HG02642 (cell line): ENCODE results near the gene UNC5B.
"Not testable (repeated sequence)": the region's sequence is repeated elsewhere in the genome, so short reads cannot be mapped to it uniquely, and the experiment has no call there.

Experiments
- ATAC-seq: cut with Tn5 transposase; IDR thresholded peaks from one replicate; pipeline ENCODE4 v1.9.1; 2021; ENCODE audit warnings: mild to moderate bottlenecking; ENCODE audit not compliant: unreplicated experiment, poor library complexity

UNC5B gene

DNA sequence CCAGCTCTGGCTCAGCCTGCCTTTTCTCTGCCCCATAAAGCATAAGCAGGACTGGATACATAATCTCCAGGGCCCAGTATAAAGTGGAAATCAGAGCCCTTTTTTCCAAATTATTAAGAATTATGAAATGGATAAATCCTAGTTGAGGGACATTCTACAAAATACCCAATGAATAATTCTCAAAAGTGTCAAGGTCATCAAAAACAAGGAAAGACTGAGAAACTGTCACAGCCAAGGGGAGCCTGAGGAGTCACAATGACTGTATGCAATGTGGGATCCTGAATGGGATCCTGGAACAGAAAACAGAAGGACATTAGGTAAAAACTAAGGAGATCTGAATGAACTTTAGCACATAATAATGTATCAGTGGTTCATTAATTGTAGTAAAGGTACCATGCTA, 4.8 kb upstream of the UNC5B start:
- no peak for ATAC-seq

DNA sequence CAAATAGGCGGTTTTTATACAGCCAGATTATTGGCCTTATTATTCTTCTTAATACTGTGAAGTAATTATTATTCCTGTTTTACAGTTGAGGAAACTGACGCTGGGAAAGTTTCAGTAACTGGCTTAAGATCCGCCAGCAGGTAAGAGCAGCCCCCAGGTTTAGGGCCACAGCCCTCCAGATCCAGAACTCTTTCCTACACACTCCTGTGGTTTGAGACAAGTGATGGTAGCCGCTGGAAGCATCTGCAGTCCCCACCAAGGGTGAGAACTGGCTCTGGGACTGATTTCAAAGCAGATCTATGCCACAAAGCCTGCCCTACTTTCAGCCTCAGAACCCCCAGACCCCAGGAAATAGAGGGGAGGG, 3.0 kb upstream of the UNC5B start:
- no peak for ATAC-seq

DNA sequence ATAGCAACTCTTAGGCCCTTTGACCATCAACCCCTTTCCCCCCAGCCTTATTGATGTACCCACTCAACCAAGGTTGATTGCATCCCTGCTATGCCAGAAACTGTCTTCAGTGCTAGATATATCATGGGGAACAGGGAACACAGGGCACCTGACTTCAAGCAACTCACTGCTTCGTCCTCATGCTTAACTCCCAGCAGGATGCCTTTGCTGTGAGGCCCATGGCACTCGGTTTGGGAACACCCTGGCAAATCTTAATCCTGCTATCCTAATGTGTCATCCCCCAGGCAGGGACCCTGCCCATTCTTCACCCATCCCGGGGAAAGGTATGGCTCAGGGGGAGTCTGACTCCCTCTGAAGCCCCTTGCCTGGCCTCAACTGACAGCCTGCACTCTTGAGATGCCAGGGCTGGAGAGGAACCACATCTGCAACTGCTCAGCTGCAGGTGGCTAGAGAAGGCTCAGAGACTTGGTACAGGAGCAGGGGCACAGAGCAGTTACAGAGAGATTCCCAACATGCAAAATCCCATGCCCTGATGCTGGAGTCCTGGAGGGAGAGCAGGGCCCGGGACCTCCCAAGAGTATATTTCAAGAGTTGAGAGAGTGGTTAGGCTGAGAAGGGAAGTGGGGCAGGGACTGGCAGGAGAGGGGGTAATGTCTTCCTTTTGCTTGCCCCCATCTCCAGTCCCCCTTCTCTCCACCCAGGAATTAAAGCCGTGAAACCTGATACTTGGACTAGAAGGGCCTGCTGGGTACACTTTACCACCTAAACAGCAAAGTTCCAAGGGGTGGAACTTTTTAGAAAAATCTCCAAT, 2.4 kb upstream of the UNC5B start:
- no peak for ATAC-seq

- ATAC-seq = no peak
Measured at GRCh38 chr10:71210542-71210871, 1.9 kb upstream of the UNC5B start.

DNA sequence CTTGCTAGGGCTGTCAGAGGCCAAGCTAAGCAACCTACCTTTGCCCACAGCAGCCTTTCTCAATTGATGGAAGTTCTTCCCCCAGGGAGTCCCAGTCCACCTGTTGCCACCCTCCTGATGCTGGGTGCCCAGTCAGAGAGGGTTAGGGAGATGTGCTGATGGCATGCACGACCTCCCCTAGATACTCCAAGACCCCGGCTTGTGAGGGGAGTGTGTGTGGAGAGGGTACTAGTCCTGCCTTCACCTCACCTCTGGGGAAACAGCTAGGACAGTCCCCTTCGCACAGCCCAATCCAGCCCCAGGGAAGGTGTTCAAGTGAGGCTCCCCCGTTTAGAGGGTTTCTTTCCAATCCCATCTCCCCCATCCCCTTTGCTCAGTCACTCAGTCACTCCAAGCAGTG, 1.3 kb upstream of the UNC5B start:
- no peak for ATAC-seq

GRCh38 chr10:71211775-71212317, 524 bp upstream of the UNC5B start:
- no peak for ATAC-seq

DNA sequence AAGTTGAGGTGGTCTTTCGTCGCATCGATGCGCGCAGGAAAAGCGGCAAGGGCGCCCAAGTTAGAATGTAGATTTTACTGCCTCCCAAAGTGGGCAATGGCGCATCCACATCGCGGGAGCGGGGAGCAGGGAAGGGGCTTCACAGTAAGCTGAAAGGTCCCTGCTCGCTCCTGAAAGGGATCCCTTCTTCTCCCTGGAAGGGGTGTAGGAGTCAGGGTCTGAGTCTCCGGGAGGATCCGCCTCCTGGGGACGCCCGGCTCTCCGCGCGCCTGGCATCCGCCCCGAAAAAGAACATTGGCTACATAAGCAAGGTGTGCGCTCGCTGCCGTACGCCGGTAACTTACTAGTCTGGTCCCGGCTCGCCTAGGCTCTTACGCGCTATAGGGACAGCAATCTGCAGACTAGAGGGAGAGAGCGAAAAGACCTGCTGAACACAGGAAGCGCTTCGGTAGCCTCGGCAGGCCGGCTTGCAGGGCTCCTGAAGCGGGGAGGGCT, 804 bp downstream of the UNC5B start:
- no peak for ATAC-seq

DNA sequence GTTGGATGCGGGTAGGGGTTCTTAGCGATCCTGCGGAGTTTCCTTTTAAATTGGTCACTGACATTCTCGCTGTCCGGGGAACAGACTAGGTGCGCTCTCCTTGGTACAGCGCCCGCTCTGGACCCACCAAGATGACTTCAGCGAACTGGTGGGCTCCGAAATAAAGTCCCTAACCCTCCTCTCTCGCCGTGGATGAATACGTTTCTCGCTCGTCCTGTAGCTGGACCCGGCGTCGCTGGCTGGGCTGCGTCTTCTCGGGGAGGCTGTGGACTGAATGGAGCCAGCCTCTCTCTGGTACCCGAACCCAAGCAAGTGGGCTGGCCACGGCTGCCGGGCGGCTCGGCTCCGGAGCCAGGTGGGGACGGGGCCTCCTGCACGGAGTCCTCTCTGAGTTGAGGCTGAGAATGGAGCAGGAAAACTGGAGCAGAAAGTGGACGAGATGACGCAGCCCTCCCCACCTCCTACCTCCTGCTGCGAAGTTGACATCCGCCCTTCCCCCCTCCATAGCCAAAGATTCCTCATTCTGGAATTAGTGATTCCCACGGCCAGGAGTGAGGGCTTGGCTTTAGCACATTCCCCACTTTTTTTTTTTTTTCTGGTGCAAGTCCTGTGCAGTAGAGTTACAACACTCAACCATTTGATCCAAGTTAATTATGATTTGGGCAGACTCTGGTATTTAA, 1.5 kb downstream of the UNC5B start:
- no peak for ATAC-seq

GRCh38 chr10:71214641-71215559, 2.5 kb downstream of the UNC5B start:
- ATAC-seq = no peak

GRCh38 chr10:71216363-71216695, 4.0 kb downstream of the UNC5B start:
- no peak for ATAC-seq

- no peak for ATAC-seq
Measured at GRCh38 chr10:71216751-71217265, 4.4 kb downstream of the UNC5B start.

DNA sequence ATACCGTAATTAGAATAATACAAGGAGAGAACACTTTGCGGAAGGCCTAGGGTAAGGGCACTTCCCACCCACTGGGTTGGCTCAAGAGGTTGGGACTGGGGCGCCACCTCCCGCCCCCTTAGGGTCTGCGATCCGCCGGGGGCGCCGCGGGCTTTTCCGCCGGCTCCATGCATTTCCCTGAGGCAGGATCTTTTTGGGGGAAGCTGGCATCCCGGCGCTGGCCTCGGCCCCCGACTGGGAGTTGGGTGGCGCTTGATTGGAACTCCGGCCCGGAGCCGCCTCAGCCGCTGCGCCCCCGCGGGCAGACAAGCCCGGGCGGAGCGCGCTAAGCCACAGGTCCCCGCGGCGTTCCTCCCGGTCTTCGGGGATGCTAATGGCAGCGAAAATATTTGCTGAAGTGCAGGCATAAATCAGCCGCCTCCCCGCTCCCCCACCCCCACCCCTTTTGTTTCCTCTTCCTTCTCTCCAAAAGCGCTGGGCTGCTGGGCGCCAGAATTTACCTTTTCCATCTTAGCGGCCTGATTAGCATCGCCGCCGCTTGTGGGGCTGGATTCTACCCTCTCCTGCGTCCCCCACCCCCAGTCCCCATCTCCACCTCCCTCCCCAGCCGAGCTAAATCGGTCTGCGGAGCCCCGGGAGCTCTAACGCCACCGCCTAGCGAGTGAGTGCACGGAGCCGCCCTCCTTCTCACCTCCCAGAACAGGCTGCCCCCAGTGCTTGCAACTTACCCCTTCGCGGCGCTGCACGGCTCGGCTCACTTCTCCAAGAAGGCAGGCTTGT, 5.1 kb downstream of the UNC5B start:
- no peak for ATAC-seq

DNA sequence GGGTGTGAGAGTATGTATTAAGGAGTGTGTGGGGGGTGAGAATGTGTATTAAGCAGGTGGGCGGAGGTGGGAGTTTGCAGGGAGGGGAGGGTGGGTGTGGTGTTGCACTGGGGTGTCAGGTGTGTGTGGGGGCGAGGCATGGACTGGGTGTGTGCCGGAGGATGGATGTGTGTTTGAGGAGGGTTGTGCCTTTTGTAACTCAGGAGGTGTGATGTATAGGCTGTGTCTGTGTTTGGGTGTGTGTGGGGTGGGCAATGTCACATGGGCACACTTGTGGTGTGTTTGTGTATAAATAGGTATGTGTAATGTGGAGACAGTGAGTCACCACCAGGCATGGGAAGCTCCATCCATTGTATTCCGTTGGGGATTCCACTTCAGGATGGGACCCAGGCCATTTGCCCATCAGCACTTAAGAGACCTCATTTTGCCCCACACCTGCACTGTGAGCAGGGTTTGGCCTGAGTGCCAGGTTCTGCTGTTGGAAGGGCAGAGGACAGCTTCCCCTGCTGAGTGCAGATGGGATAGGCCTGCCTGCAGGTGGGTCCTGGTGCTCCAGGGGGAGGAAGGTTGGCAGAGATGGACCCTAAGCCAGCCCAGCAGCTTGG, 5.8 kb downstream of the UNC5B start:
- no peak for ATAC-seq

GRCh38 chr10:71218651-71219050, 6.3 kb downstream of the UNC5B start:
- no peak for ATAC-seq

DNA sequence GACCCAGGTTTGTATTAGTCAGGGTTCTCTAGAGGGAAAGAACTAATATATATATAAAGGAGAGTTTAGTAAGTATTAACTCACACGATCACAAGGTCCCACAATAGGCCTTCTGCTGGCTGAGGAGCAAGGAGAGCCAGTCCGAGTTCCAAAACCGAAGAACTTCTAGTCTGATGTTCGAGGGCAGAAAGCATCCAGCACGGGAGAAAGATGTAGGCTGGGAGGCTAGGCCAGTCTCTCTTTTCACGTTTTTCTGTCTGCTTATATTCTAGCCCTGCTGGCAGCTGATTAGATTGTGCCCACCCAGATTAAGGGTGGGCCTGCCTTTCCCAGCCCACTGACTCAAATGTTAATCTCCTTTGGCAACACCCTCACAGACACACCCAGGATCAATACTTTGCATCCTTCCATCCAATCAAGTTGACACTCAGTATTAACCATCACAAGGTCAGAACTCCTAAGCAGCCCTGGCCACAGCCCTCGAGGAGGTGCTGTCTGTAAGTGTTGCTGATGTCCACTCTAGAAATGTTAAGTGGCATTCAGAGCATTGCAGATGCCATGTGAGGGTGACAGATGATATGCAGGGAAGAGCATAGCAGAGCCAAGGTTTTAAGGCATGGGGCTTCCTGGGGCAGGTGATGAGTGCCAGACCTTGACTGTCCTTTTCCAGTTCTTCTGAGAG, 7.0 kb downstream of the UNC5B start:
- not testable (repeated sequence) for ATAC-seq

DNA sequence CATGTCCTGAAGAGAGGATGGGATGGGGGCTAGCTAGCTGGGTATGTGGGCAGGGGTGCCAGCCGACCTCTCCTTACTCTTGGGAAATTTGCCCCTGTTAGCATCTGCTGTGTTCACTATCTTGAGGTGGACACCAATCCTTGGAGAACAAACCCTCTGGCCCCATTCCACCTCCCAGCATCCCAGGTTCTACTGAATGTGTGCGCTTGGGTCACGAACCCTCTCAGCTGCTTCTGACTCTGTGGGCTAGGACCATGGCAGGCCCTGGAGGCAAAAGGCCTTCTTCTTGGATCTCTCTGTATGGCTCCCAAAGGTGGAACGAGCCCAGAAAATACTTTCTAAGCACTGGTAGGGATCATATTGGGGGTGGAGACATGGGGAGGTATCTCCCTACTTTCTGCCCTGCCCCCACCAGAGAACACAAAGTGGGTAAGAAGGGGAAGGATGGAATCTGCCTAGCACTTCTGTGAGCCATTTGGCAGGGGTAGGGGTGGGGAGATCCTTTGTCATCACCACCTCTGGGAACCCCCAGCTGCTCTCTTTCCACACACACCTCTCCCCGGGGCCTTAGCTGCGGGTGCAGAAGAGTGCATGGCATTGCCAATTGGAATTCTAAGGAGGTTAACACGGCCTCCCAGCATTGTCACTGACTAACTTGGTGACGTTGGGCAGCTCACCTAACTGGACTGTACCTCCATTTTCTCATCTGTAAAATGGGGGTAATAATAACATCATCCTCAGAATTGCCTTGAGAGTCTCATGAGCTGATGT, 7.7 kb downstream of the UNC5B start:
- ATAC-seq = no peak

DNA sequence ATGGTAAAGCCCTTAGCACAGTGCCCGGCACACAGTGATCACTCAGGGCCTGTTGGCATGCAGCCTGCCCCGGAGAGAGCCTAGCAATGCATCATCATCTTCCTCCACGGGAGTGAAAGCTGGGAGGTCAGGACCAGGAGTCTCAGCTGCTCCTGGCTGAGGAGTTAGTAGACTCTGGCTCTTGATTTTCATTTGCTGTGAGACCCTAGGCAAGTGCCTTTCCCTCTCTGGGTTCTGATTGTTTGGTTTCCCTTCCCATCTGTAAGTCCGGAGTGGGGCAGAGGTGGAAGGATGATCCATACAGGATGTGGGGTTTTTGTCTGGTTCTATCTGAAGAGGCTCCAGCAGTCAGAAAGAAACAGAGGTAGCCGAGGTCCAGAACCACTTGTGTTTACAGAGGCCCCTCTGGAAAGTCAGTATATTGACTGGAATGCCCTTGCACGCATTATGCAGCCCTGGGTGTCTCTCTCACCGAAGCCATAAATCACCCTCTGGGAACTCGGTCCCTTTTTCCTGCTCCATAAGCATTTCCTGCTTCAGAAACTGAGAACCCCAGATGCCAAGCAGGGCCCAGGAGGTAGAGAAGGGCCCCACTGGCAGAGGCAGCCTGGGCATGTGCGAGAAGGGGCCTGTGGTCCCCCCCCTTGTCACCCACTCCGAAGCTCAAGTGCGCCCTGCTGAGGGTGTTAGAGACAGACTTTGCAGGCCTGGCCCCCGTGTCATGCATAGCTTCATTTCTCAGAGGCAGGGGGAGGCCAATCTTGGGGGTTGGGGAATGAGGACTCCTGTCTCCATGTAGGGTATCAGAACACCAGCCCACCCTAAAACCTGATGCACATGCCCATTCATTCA, 8.5 kb downstream of the UNC5B start:
- ATAC-seq = no peak
